Ovary (tissue), 3 donors: ENCODE data around the gene CCDC40.

ENCODE experiments used
- EP300 ChIP-seq: sonication (generic); formaldehyde crosslinking; IDR thresholded peaks from one replicate; pipeline ENCODE4 v1.6.1; 2017; ENCODE audit warnings: antibody characterized with exemption
- POLR2A ChIP-seq: fragments of 450-650 bp; IDR thresholded peaks from one replicate; pipeline ENCODE4 v1.6.1; 2017; ENCODE audit warnings: antibody characterized with exemption, mild to moderate bottlenecking, moderate library complexity
- TF ChIP-seq, protein P1 (sequence below), 3 donors: fragments of 450-650 bp in 2 of 3; fragments of 200-600 bp in 1 of 3; IDR thresholded peaks; one replicate each; pipeline versions ENCODE4 v1.5.1 to v1.8.0; 2016 to 2022; ENCODE audit warnings: antibody characterized with exemption in 3 of 3, mild to moderate bottlenecking in 1 of 3
- donor health status: DM: no; HTN: no; CAD: no.

GRCh38 chr17:79994602-79995001 lies 41.8 kb upstream of the CCDC40 start:
- TF ChIP-seq, protein P1, sequence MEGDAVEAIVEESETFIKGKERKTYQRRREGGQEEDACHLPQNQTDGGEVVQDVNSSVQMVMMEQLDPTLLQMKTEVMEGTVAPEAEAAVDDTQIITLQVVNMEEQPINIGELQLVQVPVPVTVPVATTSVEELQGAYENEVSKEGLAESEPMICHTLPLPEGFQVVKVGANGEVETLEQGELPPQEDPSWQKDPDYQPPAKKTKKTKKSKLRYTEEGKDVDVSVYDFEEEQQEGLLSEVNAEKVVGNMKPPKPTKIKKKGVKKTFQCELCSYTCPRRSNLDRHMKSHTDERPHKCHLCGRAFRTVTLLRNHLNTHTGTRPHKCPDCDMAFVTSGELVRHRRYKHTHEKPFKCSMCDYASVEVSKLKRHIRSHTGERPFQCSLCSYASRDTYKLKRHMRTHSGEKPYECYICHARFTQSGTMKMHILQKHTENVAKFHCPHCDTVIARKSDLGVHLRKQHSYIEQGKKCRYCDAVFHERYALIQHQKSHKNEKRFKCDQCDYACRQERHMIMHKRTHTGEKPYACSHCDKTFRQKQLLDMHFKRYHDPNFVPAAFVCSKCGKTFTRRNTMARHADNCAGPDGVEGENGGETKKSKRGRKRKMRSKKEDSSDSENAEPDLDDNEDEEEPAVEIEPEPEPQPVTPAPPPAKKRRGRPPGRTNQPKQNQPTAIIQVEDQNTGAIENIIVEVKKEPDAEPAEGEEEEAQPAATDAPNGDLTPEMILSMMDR (IDR thresholded peaks at IDR 0.05), result no peak
- TF ChIP-seq POLR2A, result no peak
- no peak for TF ChIP-seq EP300
